ENCODE results near the gene EDN2.

DNA sequence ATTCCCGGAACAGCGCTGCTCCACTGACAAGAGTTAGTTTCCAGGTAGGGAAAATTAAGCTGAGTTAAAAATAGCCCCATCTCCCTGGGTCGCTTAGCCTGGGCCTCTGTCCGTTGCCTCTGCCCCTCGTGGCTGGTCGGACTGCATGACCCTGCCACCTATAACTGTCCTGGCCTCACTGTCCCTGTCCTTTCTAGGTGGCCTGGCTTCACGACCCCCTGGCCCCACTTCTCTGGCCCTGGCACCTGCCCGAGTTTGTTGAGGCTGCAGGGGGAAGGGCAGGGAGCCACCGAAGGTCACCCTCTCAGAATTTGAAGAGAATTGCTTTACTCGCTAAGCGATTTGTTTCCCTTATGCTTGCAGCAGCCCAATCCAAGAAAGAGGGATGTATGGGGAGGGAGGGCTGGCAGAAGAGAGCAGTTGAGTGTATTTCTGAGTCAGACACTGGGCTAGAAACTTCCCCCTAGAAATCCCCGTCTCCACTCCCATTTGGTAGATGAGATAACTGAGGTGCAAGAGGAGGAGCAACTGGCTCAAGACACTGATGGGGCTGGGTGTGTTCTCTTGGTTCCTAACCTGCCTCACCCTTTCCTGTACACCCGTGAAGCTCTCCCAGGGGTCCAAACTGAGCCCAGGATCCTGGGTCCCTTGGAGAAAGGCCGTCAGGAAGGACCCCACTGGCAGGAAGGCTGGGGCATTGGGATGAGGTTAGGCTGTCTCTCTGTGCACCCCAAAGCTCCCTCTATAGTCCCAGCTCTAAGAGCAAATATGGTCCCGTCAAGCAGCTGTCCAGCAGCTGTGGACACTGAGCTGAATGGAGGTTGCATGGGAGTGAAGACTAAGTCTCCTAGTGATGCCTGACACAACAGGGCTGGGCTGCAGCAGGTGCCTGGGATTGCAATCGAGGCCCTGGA lies 2.9 kb upstream of the EDN2 start:
- TF ChIP-seq EZH2 (IDR thresholded peaks at IDR 0.05; ENCODE audit: insufficient read depth, poor library complexity, severe bottlenecking) (no peak), EZH2phosphoT487 (IDR thresholded peaks at IDR 0.05; ENCODE audit: insufficient read depth, low read depth) (no peak)
